OCI-LY1 (cell line): ENCODE measurements around the gene PIAS2.
"Not testable (repeated sequence)": the region's sequence is repeated elsewhere in the genome, so short reads cannot be mapped to it uniquely, and the experiment has no call there.

Source experiments
- H2AFZ ChIP-seq: fragments of 200-600 bp; sonication (generic), shearing (Covaris generic); 2 replicates; pipeline ENCODE4 v1.6.0; 2014; ENCODE audit warnings: antibody characterized with exemption, mild to moderate bottlenecking, low read length
- H3F3A ChIP-seq: fragments of 200-600 bp; sonication (generic), shearing (Covaris generic); 2 replicates; pipeline ENCODE4 v1.6.0; 2014; ENCODE audit warnings: mild to moderate bottlenecking, antibody characterized with exemption, low read length, moderate library complexity; ENCODE audit not compliant: insufficient read depth
- H3K27ac ChIP-seq: fragments of 200-600 bp; sonication (generic); 2 replicates; pipeline ENCODE4 v1.5.1; 2014; ENCODE audit warnings: low read length, mixed run types, mild to moderate bottlenecking, low read depth; ENCODE audit not compliant: poor library complexity, severe bottlenecking
- H3K27me3 ChIP-seq: fragments of 200-600 bp; sonication (generic); 2 replicates; pipeline ENCODE4 v1.6.0; 2014; ENCODE audit warnings: antibody characterized with exemption, mild to moderate bottlenecking, low read length, moderate library complexity; ENCODE audit not compliant: insufficient read depth
- H3K36me3 ChIP-seq: fragments of 200-600 bp; sonication (generic); 2 replicates; pipeline ENCODE4 v1.6.1; 2014; ENCODE audit warnings: mild to moderate bottlenecking, antibody characterized with exemption, low read length, moderate library complexity, mixed read lengths; ENCODE audit not compliant: insufficient read depth
- H3K4me1 ChIP-seq: fragments of 200-600 bp; sonication (generic); 2 replicates; pipeline ENCODE4 v1.5.1; 2014; ENCODE audit warnings: mild to moderate bottlenecking, low read length, moderate library complexity; ENCODE audit not compliant: insufficient read depth, severe bottlenecking
- H3K4me2 ChIP-seq: fragments of 200-600 bp; sonication (generic), shearing (Covaris generic); 2 replicates; pipeline ENCODE4 v1.6.1; 2014; ENCODE audit warnings: low read length
- H3K4me3 ChIP-seq: fragments of 200-600 bp; sonication (generic); 2 replicates; pipeline ENCODE4 v1.5.1; 2014; ENCODE audit warnings: low read length, low read depth, mild to moderate bottlenecking, mixed read lengths; ENCODE audit not compliant: poor library complexity, severe bottlenecking
- H3K79me2 ChIP-seq: fragments of 200-600 bp; shearing (Covaris generic); 2 replicates; pipeline ENCODE4 v1.6.1; 2016; ENCODE audit warnings: mixed run types, low read length, mixed read lengths; ENCODE audit not compliant: insufficient read depth
- H3K9ac ChIP-seq: fragments of 200-600 bp; sonication (generic), shearing (Covaris generic); 2 replicates; pipeline ENCODE4 v1.6.1; 2014; ENCODE audit warnings: mild to moderate bottlenecking, low read length, mixed read lengths
- H3K9me2 ChIP-seq: fragments of 200-600 bp; sonication (generic), shearing (Covaris generic); 2 replicates; pipeline ENCODE4 v1.6.1; 2014; ENCODE audit warnings: low read depth, mild to moderate bottlenecking, low read length, mixed read lengths
- H3K9me3 ChIP-seq: fragments of 200-600 bp; shearing (Covaris generic); 2 replicates; pipeline ENCODE4 v1.6.1; 2014; ENCODE audit warnings: low read length, mixed read lengths
- H4K20me1 ChIP-seq: fragments of 200-600 bp; sonication (generic), shearing (Covaris generic); 2 replicates; pipeline ENCODE4 v1.6.0; 2016; ENCODE audit warnings: mild to moderate bottlenecking, low read length; ENCODE audit not compliant: insufficient read depth
- CTCF ChIP-seq: fragments of 200-600 bp; sonication (generic), shearing (Covaris generic); IDR thresholded peaks from 2 replicates; pipeline ENCODE4 v1.5.1; 2017; ENCODE audit warnings: mild to moderate bottlenecking, antibody characterized with exemption, low read length, moderate library complexity, mixed read lengths
- EZH2 ChIP-seq: fragments of 200-600 bp; sonication (generic), shearing (Covaris generic); IDR thresholded peaks from 2 replicates; pipeline ENCODE4 v1.8.0; 2017; ENCODE audit warnings: borderline replicate concordance, mixed run types, mild to moderate bottlenecking, antibody characterized with exemption, low read length, moderate library complexity, mixed read lengths

Gene PIAS2

GRCh38 chr18:46833899-46834298, 83.4 kb downstream of the PIAS2 start:
- H3K36me3 ChIP-seq, result peaks cover 50% of the 10 kb centered on the region
- H3K27ac ChIP-seq, result no peak overlapping the region
- TF ChIP-seq CTCF (no peak), EZH2 (no peak)
- H3K27me3 ChIP-seq, result no peaks in the 10 kb centered on the region
- H3K9me3 ChIP-seq, result no peaks in the 10 kb centered on the region
- no peaks in the 10 kb centered on the region for H3K9me2 ChIP-seq
- no peaks in the 10 kb centered on the region for H3F3A ChIP-seq
- H3K4me2 ChIP-seq, result no peak overlapping the region
- H3K79me2 ChIP-seq, result no peaks in the 10 kb centered on the region
- no peaks in the 10 kb centered on the region for H4K20me1 ChIP-seq
- H2AFZ ChIP-seq, result no peak overlapping the region
- no peak overlapping the region for H3K9ac ChIP-seq
- no peak overlapping the region for H3K4me3 ChIP-seq
- no peaks in the 10 kb centered on the region for H3K4me1 ChIP-seq

GRCh38 chr18:46832849-46833248, 84.5 kb downstream of the PIAS2 start:
- Histone ChIP-seq H3K9me3 (no peaks in the 10 kb centered on the region), H3K9ac (no peak overlapping the region), H3K79me2 (no peaks in the 10 kb centered on the region), H3K27me3 (no peaks in the 10 kb centered on the region), H3K4me3 (no peak overlapping the region), H3K9me2 (no peaks in the 10 kb centered on the region), H3F3A (no peaks in the 10 kb centered on the region), H2AFZ (no peak overlapping the region), H3K4me1 (no peaks in the 10 kb centered on the region), H4K20me1 (no peaks in the 10 kb centered on the region), H3K27ac (no peak overlapping the region), H3K4me2 (no peak overlapping the region), H3K36me3 (peaks cover 61% of the 10 kb centered on the region)
- no peak for TF ChIP-seq CTCF
- TF ChIP-seq EZH2, result no peak

GRCh38 chr18:46832422-46832821, 84.9 kb downstream of the PIAS2 start:
- H3K4me2 ChIP-seq, H3K9me3 ChIP-seq, H3K79me2 ChIP-seq, H4K20me1 ChIP-seq, H2AFZ ChIP-seq, H3K9ac ChIP-seq, H3K4me3 ChIP-seq, H3K27me3 ChIP-seq, H3K9me2 ChIP-seq, H3F3A ChIP-seq, H3K27ac ChIP-seq, H3K4me1 ChIP-seq: not testable (repeated sequence)
- H3K36me3 ChIP-seq, result peaks cover 65% of the 10 kb centered on the region

GRCh38 chr18:46831434-46831833, 85.9 kb downstream of the PIAS2 start:
- Histone ChIP-seq H3K9me3 (no peaks in the 10 kb centered on the region), H4K20me1 (no peaks in the 10 kb centered on the region), H3K9ac (no peak overlapping the region), H3K4me2 (no peak overlapping the region), H3K27ac (no peak overlapping the region), H3K27me3 (no peaks in the 10 kb centered on the region), H3K36me3 (peaks cover 69% of the 10 kb centered on the region), H3K9me2 (no peaks in the 10 kb centered on the region), H3K4me1 (no peaks in the 10 kb centered on the region), H3K79me2 (no peaks in the 10 kb centered on the region), H2AFZ (no peak overlapping the region), H3F3A (no peaks in the 10 kb centered on the region), H3K4me3 (no peak overlapping the region)
- TF ChIP-seq EZH2, result no peak
- no peak for TF ChIP-seq CTCF
